Keratinocyte (primary cell): ENCODE measurements around the gene DNAH8.

Experiments used
- EZH2 ChIP-seq: IDR thresholded peaks from one replicate; pipeline ENCODE4 v1.6.1; 2012; ENCODE audit warnings: inconsistent platforms, mild to moderate bottlenecking, low read length, moderate library complexity
- TF ChIP-seq, protein P1 (sequence below), 3 experiments: IDR thresholded peaks in 1 of 3; conservative IDR thresholded peaks in 1 of 3; optimal IDR thresholded peaks in 1 of 3; 2 replicates in 2 of 3; 3 replicates in 1 of 3; pipeline versions ENCODE3 to v1.5.1; 2011; ENCODE audit warnings: low read length in 3 of 3, mild to moderate bottlenecking in 3 of 3, moderate library complexity in 2 of 3, control low read depth in 1 of 3, inconsistent platforms in 1 of 3; ENCODE audit not compliant: insufficient read depth in 2 of 3; ENCODE audit errors: extremely low read depth in 1 of 3

- TF ChIP-seq, protein P1, sequence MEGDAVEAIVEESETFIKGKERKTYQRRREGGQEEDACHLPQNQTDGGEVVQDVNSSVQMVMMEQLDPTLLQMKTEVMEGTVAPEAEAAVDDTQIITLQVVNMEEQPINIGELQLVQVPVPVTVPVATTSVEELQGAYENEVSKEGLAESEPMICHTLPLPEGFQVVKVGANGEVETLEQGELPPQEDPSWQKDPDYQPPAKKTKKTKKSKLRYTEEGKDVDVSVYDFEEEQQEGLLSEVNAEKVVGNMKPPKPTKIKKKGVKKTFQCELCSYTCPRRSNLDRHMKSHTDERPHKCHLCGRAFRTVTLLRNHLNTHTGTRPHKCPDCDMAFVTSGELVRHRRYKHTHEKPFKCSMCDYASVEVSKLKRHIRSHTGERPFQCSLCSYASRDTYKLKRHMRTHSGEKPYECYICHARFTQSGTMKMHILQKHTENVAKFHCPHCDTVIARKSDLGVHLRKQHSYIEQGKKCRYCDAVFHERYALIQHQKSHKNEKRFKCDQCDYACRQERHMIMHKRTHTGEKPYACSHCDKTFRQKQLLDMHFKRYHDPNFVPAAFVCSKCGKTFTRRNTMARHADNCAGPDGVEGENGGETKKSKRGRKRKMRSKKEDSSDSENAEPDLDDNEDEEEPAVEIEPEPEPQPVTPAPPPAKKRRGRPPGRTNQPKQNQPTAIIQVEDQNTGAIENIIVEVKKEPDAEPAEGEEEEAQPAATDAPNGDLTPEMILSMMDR (optimal IDR thresholded peaks at IDR 0.05 in 1 of 3, IDR thresholded peaks at IDR 0.05 in 1 of 3, conservative IDR thresholded peaks at IDR 0.05 in 1 of 3; ENCODE audit: extremely low read depth in 1 of 3, insufficient read depth in 2 of 3, low read length in 3 of 3): no peak
- no peak for TF ChIP-seq EZH2
These were observed 144.9 kb downstream of the DNAH8 start for GRCh38 chr6:38860041-38860440.
